Smooth muscle cell of trachea (primary cell): ENCODE results near the gene ADAMTSL2. TPM values are rescaled to one million over a fixed set of nuclear protein-coding genes. Genes with fewer than 3 reads are reported as not detected.

ENCODE experiments used
- total RNA-seq: library from RNA; depleted of rRNA; stranded (reverse); fragments of >200 nt; gene quantifications from 2 replicates; pipeline ENCODE4 v1.2.1, GENCODE V29; 2014

Gene ADAMTSL2
- total RNA-seq: under 0.01 and 0.15 TPM in 2 replicates

DNA sequence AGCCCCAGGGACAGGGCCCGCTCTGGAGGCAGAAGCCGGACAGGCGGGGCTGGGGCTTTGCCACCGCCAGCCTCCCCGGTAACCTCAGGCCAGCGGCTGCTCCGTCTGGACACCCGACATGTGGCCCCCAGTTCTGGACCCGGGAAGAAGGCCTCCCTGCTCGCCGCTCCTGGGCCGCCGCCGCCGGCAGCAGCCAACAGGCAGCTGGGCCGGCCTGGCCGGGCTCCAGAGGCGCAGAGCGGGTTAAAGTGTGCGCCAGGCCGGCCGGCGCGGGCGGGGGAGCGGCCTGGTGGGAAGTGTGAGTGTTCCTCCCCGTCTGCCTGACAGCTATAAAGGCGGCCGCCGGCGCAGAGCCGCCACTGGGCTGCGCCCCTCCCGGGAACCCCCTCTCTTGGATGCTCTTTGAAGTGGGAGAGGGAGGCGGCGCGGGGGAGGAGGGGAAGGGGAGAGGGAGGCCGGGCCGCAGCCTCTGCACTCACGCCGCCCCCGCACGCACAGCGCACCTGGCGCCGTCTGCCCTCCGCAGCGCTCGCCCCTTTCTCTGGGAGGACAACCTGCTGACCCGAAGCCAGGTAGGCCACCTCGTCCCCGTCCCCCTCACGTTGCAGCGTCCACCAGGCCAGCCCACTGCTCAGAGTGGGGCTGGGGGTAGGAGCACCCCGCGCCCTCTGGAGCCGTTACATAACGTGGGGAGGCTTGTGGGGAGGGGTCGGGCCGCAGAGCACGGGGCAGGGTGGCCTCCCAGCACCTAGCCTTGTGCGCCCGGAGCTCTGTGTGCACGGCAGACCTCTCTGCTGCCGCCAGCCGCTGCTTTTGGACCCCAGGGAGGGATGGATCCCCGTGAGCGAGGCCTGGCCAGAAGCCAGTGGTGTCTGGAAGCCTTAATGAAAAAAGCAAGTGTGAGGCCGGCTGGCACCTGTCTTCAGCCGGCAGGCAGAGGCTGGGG is at the start of gene ADAMTSL2:
Gene ADAMTSL2, plus strand, starts transcription at position 359 of the 946 bp plus-strand sequence. CDS start 2,009 bp downstream, outside the sequence.

DNA sequence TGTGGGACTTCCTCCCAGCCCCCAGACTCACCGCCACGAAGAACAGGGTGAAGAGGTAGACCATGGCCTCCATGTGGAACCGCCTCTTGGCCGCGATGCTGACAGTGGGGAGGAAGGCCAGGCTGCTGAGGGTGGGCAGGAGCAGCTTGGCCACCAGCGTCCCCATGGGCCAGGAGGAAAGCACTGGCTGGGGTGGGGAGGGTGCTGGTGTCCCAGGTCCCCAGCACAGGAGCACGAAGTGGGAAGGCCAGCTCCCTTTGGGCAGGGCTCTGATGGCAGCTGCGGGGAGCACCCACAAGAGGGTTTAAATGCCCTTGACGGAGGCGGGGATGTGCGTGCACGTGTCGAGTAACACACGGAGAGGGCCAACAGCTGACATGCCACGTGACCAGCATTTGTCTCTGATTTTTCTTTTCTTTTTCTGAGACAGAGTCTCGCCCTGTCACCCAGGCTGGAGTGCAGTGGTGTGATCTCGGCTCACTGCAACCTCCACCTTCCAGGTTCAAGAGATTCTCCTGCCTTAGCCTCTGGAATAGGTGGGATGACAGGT is 9.8 kb upstream of the ADAMTSL2 start, which contains the start of gene MYMK:
Gene MYMK, minus strand, starts transcription at position 281 of the 550 bp plus-strand sequence. Its CDS starts 115 bp downstream, at position 166.

DNA sequence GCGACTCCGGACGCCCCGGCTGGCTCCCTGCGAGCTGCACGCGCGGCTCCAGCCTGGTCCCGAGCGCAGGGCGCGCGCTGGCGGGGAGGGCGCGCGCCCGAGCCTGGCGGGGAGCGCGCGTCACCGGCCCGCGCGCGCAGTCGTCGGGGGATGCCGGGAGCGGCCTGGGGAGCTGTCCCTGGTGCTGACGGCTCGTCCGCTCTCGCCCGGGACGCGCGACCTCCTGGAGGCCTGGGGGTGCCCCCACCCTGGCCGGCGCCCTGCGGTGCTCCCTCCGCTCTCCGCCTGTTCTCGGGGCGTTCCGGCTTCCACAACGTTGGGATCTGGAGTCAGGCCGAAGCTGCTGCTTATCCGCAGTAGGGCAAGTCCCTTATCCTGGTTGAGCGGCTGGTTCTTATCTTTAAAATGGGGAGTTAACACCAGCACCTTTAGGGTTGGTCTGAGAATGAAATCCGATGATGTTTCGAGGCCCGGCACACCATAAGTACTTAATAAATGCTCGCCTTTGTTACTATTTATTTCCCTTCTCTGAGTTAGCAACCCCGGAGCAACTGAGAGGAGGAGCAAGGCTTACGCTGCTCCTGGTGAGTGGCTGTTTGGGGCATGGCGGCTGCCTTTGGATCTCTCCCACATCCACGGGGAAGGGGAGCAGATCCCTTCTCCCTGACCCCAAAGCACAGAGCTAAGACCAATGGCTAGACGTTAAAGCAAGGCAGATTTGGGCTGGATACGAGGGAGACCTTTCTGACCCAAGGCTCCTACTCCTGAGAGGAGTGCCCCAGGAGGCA is 75.0 kb downstream of the ADAMTSL2 start, which contains the start of gene FAM163B:
Gene FAM163B, minus strand, starts transcription at position 79 of the 788 bp plus-strand sequence. CDS start 29,166 bp downstream, outside the sequence.

Other genes with a start within 250 kb of the ADAMTSL2 start
- gene SURF6, start 198.5 kb upstream of the ADAMTSL2 start, total RNA-seq: 9.6 and 10.9 TPM in 2 replicates
- gene MED22, start 186.6 kb upstream of the ADAMTSL2 start, total RNA-seq: 17.9 and 21.5 TPM in 2 replicates
- 2,204 and 2,714 TPM in 2 replicates for gene RPL7A, start 186.5 kb upstream of the ADAMTSL2 start, total RNA-seq
- 29.6 and 30.8 TPM in 2 replicates for gene SURF1, start 178.2 kb upstream of the ADAMTSL2 start, total RNA-seq
- gene SURF2, start 178.2 kb upstream of the ADAMTSL2 start, total RNA-seq: 13.5 and 22.2 TPM in 2 replicates
- gene SURF4, start 158.6 kb upstream of the ADAMTSL2 start, total RNA-seq: 459 and 569 TPM in 2 replicates
- 1.2 TPM in 2 replicates for gene STKLD1, start 158.3 kb upstream of the ADAMTSL2 start, total RNA-seq
- gene REXO4, start 116.7 kb upstream of the ADAMTSL2 start, total RNA-seq: 11.9 and 21.7 TPM in 2 replicates
- 2.2 and 6.0 TPM in 2 replicates for gene ADAMTS13, start 112.3 kb upstream of the ADAMTSL2 start, total RNA-seq
- gene CACFD1, start 74.7 kb upstream of the ADAMTSL2 start, total RNA-seq: 8.7 and 13.4 TPM in 2 replicates
- gene SLC2A6, start 55.6 kb upstream of the ADAMTSL2 start, total RNA-seq: 13.2 and 14.1 TPM in 2 replicates
- not detected in 2 replicates for gene MYMK, start 9.7 kb upstream of the ADAMTSL2 start, total RNA-seq
- gene FAM163B, start 74.7 kb downstream of the ADAMTSL2 start, total RNA-seq: not detected in 2 replicates
- not detected in 2 replicates for gene DBH, start 101.7 kb downstream of the ADAMTSL2 start, total RNA-seq
- 5.1 and 5.7 TPM in 2 replicates for gene SARDH, start 203.6 kb downstream of the ADAMTSL2 start, total RNA-seq